ENCODE results near the gene EID2.

DNA sequence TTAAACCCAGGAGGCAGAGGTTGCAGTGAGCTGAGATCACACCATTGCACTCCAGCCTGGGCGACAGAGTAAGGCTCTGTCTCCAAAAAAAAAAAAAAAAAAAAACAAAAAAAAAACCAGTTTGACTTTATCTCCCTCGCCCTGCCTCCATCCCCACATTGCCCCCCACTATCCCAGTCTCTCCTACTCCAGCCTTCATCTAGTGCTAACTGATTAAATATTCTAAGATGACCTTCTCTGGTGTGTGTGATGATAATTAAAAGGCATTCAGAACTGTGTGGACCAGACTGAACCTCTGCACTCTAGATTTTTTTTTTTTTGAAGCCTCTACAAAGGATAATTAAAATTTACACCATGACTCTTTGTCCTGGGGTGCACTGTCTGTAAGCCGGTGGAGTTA lies 47.2 kb downstream of the EID2 start:
- TF ChIP-seq, protein P1, sequence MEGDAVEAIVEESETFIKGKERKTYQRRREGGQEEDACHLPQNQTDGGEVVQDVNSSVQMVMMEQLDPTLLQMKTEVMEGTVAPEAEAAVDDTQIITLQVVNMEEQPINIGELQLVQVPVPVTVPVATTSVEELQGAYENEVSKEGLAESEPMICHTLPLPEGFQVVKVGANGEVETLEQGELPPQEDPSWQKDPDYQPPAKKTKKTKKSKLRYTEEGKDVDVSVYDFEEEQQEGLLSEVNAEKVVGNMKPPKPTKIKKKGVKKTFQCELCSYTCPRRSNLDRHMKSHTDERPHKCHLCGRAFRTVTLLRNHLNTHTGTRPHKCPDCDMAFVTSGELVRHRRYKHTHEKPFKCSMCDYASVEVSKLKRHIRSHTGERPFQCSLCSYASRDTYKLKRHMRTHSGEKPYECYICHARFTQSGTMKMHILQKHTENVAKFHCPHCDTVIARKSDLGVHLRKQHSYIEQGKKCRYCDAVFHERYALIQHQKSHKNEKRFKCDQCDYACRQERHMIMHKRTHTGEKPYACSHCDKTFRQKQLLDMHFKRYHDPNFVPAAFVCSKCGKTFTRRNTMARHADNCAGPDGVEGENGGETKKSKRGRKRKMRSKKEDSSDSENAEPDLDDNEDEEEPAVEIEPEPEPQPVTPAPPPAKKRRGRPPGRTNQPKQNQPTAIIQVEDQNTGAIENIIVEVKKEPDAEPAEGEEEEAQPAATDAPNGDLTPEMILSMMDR (conservative IDR thresholded peaks at IDR 0.05; ENCODE audit: low read depth, low read length), result no peak
- TF ChIP-seq CEBPB (IDR thresholded peaks at IDR 0.05; ENCODE audit: low read depth, low read length) (no peak), MXI1 (IDR thresholded peaks at IDR 0.05; ENCODE audit: borderline replicate concordance, low read depth, low read length) (no peak), POLR2A (IDR thresholded peaks at IDR 0.05; ENCODE audit: low read depth, low read length) (no peak), RFX5 (IDR thresholded peaks at IDR 0.05; ENCODE audit: low read depth, low read length) (no peak), RAD21 (IDR thresholded peaks at IDR 0.05; ENCODE audit: low read length) (no peak), BHLHE40 (IDR thresholded peaks at IDR 0.05; ENCODE audit: low read depth, low read length) (no peak), SMC3 (IDR thresholded peaks at IDR 0.05; ENCODE audit: low read depth, low read length) (no peak)

Measured in IMR-90 (cell line).